Endothelial cell of umbilical vein (primary cell): ENCODE data around the gene BTBD10. TPM values are rescaled to one million over a fixed set of nuclear protein-coding genes. Genes with fewer than 3 reads are reported as not detected.

Experiments used
- BruUV-seq: library from RNA; stranded (reverse); fragments of 400-500 nt; replicated peaks from 2 replicates; lab custom pipeline; 2021; lab: Mats Ljungman, UMichigan
- CTCF ChIA-PET: fragments of 300-600, 350-600 bp; sonication (Branson Sonifier 250); formaldehyde crosslinking; loops from one replicate; lab custom pipeline; 2021; ENCODE audit warnings: antibody characterized with exemption, inconsistent platforms; lab: Charles Lee
- POLR2A ChIA-PET: fragments of 300-600, 350-600 bp; sonication (Branson Sonifier 250); formaldehyde crosslinking; loops from one replicate; lab custom pipeline; 2021; ENCODE audit warnings: antibody characterized with exemption, inconsistent platforms; lab: Charles Lee
- DNase-seq: peaks from one replicate; pipeline ENCODE4 v3.0.0-alpha.2; 2011; ENCODE audit warnings: low read depth, low spot score
- FAIRE-seq: peaks from 2 replicates; lab custom pipeline; 2011; peaks lifted over from hg19 to GRCh38; lab: Jason Lieb, UNC
- H2AFZ ChIP-seq: 2 replicates; pipeline ENCODE4 v1.6.0; 2012; ENCODE audit warnings: low read depth, low read length, control low read depth, inconsistent platforms
- H3K27ac ChIP-seq: 2 replicates; pipeline ENCODE4 v1.5.1; 2011; ENCODE audit warnings: low read depth, mild to moderate bottlenecking, control low read depth, low read length, moderate library complexity; ENCODE audit not compliant: insufficient read depth
- H3K27me3 ChIP-seq, 2 experiments: 2 replicates each; pipeline versions ENCODE4 v1.6.0 to v1.6.1; 2011; ENCODE audit warnings: low read length in 2 of 2, mixed read lengths in 1 of 2; ENCODE audit not compliant: control insufficient read depth in 2 of 2, insufficient read depth in 2 of 2
- H3K36me3 ChIP-seq, 2 experiments: 2 replicates in 1 of 2; 3 replicates in 1 of 2; pipeline ENCODE4 v1.5.1; 2011; ENCODE audit warnings: low read length in 2 of 2, mild to moderate bottlenecking in 1 of 2, moderate library complexity in 1 of 2; ENCODE audit not compliant: control insufficient read depth in 2 of 2, insufficient read depth in 2 of 2; ENCODE audit errors: extremely low read depth in 1 of 2
- H3K4me1 ChIP-seq: 3 replicates; pipeline ENCODE4 v1.5.1; 2011; ENCODE audit warnings: mild to moderate bottlenecking, low read length; ENCODE audit not compliant: control insufficient read depth, insufficient read depth; ENCODE audit errors: extremely low read depth
- H3K4me2 ChIP-seq: 2 replicates; pipeline ENCODE4 v1.6.1; 2011; ENCODE audit warnings: low read length, control low read depth, mixed read lengths; ENCODE audit not compliant: insufficient read depth
- H3K4me3 ChIP-seq, 3 experiments: fragments of 200-600 bp in 1 of 3; sonication (generic), shearing (Covaris generic) in 1 of 3; replicated peaks in 1 of 3; 2 replicates each; pipeline ENCODE4 v1.5.1; 2011 to 2016; ENCODE audit warnings: control low read depth in 3 of 3, low read length in 3 of 3, mild to moderate bottlenecking in 2 of 3, inconsistent platforms in 1 of 3, low read depth in 1 of 3, moderate library complexity in 1 of 3; ENCODE audit not compliant: insufficient read depth in 1 of 3
- H3K79me2 ChIP-seq: 2 replicates; pipeline ENCODE4 v1.6.0; 2012; ENCODE audit warnings: low read length, inconsistent platforms; ENCODE audit not compliant: control insufficient read depth, insufficient read depth
- H3K9ac ChIP-seq: replicated peaks from 2 replicates; pipeline ENCODE3; 2011; ENCODE audit warnings: low read length, control low read depth; ENCODE audit not compliant: insufficient read depth; ENCODE audit errors: extremely low read depth
- H3K9me1 ChIP-seq: replicated peaks from 3 replicates; pipeline ENCODE4 v1.6.0; 2011; ENCODE audit warnings: mild to moderate bottlenecking, low read length; ENCODE audit not compliant: control insufficient read depth, insufficient read depth; ENCODE audit errors: extremely low read depth
- H3K9me3 ChIP-seq: replicated peaks from 2 replicates; pipeline ENCODE4 v1.5.1; 2012; ENCODE audit warnings: low read length, inconsistent platforms; ENCODE audit not compliant: control insufficient read depth, insufficient read depth
- H4K20me1 ChIP-seq: replicated peaks from 2 replicates; pipeline ENCODE3; 2011; ENCODE audit warnings: mild to moderate bottlenecking, low read length; ENCODE audit not compliant: control insufficient read depth, insufficient read depth; ENCODE audit errors: extremely low read depth
- CTCF ChIP-seq, 2 donors: IDR thresholded peaks; 1 replicate in 1 of 2; 2 replicates in 1 of 2; pipeline ENCODE4 v1.5.1; 2011; ENCODE audit warnings: low read length in 2 of 2, mild to moderate bottlenecking in 2 of 2, moderate library complexity in 2 of 2, control low read depth in 1 of 2, inconsistent platforms in 1 of 2, low read depth in 1 of 2; ENCODE audit not compliant: insufficient read depth in 1 of 2; ENCODE audit errors: extremely low read depth in 1 of 2
- EZH2 ChIP-seq: IDR thresholded peaks from 2 replicates; pipeline ENCODE4 v1.6.1; 2012; ENCODE audit warnings: borderline replicate concordance, low read depth, mild to moderate bottlenecking, moderate library complexity, low read length, inconsistent platforms; ENCODE audit not compliant: severe bottlenecking
- MAX ChIP-seq: IDR thresholded peaks from 2 replicates; pipeline ENCODE4 v1.6.1; 2011; ENCODE audit not compliant: insufficient read depth, insufficient read length
- POLR2AphosphoS5 ChIP-seq: IDR thresholded peaks from 2 replicates; pipeline ENCODE4 v1.6.1; 2012; ENCODE audit warnings: low read depth, mild to moderate bottlenecking, control low read depth, low read length, moderate library complexity; ENCODE audit not compliant: insufficient read depth
- dilution Hi-C: fragments of 300-500 bp; cut with MboI; formaldehyde crosslinking; loops from one replicate; pipeline ENCODE4 v1.15.0; 2019; ENCODE audit warnings: low sequenced_read_pairs; ENCODE audit not compliant: extremely low pct_ligation_motif_present
- intact Hi-C: fragments of 100-400 bp; cut with micrococcal nuclease; formaldehyde crosslinking; loops from one replicate; pipeline ENCODE4 v1.10.0; 2022
- polyA plus RNA-seq, 4 experiments: library from polyadenylated mRNA; depleted of rRNA in 3 of 4; stranded (reverse) in 3 of 4; unstranded in 1 of 4; fragments of >200 nt; gene quantifications; 2 replicates each; pipeline versions ENCODE4 v1.2.1 to v1.2.3, GENCODE V29; 2011 to 2012; ENCODE audit warnings: missing spikeins in 1 of 4
- total RNA-seq: library from RNA; stranded (reverse); gene quantifications from 2 replicates; pipeline ENCODE4 v1.2.3, GENCODE V29; 2021

BTBD10 gene
- total and polyA plus RNA-seq, 2 donors (not counting 3 experiments of a cell fraction or from before 2014, with no cell fraction given) = 31.7 to 49.6 TPM

GRCh38 chr11:13386567-13386966 is 76.5 kb downstream of the BTBD10 start:
- Histone ChIP-seq H3K9me3 (no peaks in the 10 kb centered on the region), H3K4me1 (no peaks in the 10 kb centered on the region), H3K9ac (no peak overlapping the region), H3K4me2 (no peak overlapping the region), H3K4me3 (no peak overlapping the region), H3K36me3 (peaks cover 9% of the 10 kb centered on the region in 2 experiments), H2AFZ (no peak overlapping the region), H3K27ac (no peak overlapping the region), H3K9me1 (no peaks in the 10 kb centered on the region), H3K27me3 (no peaks in the 10 kb centered on the region), H3K79me2 (no peaks in the 10 kb centered on the region), H4K20me1 (no peaks in the 10 kb centered on the region)
- POLR2A ChIA-PET = interaction anchor here (0.6 to 1.8 kb wide), 3 partner anchors 11 to 77 kb away, joined by 3 to 4 read pairs (median 4); partner anchors contain the start of gene BTBD10
- DNase-seq = no peak
- CTCF ChIA-PET = interaction anchor here (0.7 to 3.4 kb wide), 14 partner anchors 9 to 423 kb away, joined by 3 to 144 read pairs (median 12); no protein-coding TSS in a partner anchor
- dilution Hi-C loops (no loop called here), intact Hi-C loops (no loop called here)
- TF ChIP-seq EZH2 = no peak
- FAIRE-seq = no peak
- no TSS peak for BruUV-seq

- dilution Hi-C loops = no loop called here
- CTCF ChIA-PET = interaction anchor here (0.6 to 3.4 kb wide), 47 partner anchors 8 to 1096 kb away, joined by 3 to 144 read pairs (median 4); partner anchors contain the start of gene BTBD10
Measured at GRCh38 chr11:13384908-13385640, 77.9 kb downstream of the BTBD10 start.

More at GRCh38 chr11:13384908-13385640, 77.9 kb downstream of the BTBD10 start:
- H3K27ac ChIP-seq = no peak overlapping the region
- no peaks in the 10 kb centered on the region for H3K4me1 ChIP-seq
- peaks cover 6 to 13% of the 10 kb centered on the region in 2 experiments for H3K36me3 ChIP-seq
- no TSS peak for BruUV-seq
- H2AFZ ChIP-seq = no peak overlapping the region
- H3K9me1 ChIP-seq = no peaks in the 10 kb centered on the region
- no peak overlapping the region for H3K4me2 ChIP-seq
- H3K79me2 ChIP-seq = no peaks in the 10 kb centered on the region
- FAIRE-seq = peak; percentile 86
- H4K20me1 ChIP-seq = no peaks in the 10 kb centered on the region
- TF ChIP-seq MAX = no peak
- no peak for TF ChIP-seq POLR2AphosphoS5
- TF ChIP-seq CTCF (IDR thresholded peaks at IDR 0.05; ENCODE audit: extremely low read depth in 1 of 2, insufficient read depth in 1 of 2, low read depth in 1 of 2, low read length in 2 of 2) = peak; percentile 50 to 58
- POLR2A ChIA-PET = interaction anchor here (1.8 kb wide), 1 partner anchor 78 kb away, joined by 4 read pairs; the partner anchor contains the start of gene BTBD10
- no peaks in the 10 kb centered on the region for H3K27me3 ChIP-seq
- DNase-seq = peak; percentile 65
- H3K9me3 ChIP-seq = no peaks in the 10 kb centered on the region
- H3K9ac ChIP-seq = no peak overlapping the region
- intact Hi-C loops = loop anchor here (1.0 kb wide), 4 partner anchors 31 to 202 kb away; partner anchors contain the start of gene BTBD10
- no peak overlapping the region for H3K4me3 ChIP-seq
